Middle frontal gyrus (tissue), 1 donor: ENCODE data around the gene SFRP5.
A peak's percentile ranks its signal among the peaks of the same experiment; 100 is the strongest.

Experiments
- DNase-seq: peaks from one replicate; pipeline ENCODE4 v3.0.0-alpha.2; 2015; ENCODE audit warnings: low spot score; ENCODE audit errors: extremely low spot score

Gene SFRP5

DNA sequence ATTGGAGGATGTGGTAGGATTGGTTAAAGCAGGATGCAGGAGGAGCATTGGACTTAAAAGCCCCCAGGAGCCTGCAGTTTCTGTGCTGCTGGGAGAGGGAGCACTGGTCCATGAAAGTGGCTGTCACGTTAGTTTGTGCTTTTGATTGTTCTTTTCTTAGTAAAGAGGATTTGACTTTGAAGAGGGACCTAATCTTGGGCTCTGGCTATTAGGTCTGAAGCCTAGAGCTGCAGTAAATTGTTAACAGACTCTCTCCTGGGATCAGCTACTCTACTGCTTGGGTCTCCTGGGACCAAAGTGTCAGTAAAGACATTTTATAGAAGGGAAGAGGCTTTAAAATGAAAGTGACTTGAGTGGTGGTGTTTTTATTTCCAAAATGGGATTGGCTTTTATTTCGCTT lies 31.2 kb downstream of the SFRP5 start:
- no peak for DNase-seq

DNA sequence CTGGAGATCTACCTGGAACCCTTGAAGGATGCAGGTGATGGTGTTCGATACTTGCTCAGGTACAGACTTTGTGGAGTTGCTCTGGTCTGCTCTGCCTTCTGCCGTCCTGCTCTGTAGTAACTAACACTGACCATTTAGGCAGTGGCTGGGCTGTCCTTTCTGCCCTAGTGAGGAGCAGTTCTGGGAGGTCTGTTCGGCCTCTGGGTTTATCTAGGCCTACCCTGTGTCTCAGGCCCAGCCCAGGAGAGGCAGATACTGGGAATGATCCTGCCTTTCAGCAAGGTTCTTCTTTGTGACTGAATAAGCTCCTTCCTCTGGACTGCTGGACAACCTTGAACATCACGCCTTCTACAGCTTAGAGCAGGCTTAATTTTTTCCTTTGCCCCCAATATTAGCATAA lies 33.2 kb downstream of the SFRP5 start:
- DNase-seq = no peak

DNA sequence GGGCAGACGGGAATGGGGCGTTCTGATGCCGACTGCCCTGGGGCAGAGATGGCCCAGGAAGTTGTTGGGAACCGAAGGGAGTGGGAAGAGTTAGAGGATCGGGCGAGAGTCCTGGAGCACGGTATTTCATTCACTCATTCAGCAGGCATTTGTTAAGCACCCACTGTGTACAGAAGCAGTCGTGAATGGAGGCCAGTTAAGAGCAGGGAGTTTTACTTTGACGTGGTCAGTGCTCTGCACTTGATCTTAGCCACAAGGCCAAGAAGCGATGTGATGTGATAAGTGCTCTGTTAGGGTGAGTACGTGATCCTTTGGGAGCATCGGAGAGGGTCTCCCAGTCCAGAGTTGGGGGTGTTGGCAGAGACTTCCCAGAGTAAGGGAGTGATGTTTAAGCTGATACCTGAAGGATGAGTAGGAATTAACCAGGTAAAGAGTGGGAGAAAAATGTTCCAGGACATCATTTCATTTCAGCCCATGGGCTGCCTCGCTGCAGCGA lies 34.0 kb downstream of the SFRP5 start:
- no peak for DNase-seq

DNA sequence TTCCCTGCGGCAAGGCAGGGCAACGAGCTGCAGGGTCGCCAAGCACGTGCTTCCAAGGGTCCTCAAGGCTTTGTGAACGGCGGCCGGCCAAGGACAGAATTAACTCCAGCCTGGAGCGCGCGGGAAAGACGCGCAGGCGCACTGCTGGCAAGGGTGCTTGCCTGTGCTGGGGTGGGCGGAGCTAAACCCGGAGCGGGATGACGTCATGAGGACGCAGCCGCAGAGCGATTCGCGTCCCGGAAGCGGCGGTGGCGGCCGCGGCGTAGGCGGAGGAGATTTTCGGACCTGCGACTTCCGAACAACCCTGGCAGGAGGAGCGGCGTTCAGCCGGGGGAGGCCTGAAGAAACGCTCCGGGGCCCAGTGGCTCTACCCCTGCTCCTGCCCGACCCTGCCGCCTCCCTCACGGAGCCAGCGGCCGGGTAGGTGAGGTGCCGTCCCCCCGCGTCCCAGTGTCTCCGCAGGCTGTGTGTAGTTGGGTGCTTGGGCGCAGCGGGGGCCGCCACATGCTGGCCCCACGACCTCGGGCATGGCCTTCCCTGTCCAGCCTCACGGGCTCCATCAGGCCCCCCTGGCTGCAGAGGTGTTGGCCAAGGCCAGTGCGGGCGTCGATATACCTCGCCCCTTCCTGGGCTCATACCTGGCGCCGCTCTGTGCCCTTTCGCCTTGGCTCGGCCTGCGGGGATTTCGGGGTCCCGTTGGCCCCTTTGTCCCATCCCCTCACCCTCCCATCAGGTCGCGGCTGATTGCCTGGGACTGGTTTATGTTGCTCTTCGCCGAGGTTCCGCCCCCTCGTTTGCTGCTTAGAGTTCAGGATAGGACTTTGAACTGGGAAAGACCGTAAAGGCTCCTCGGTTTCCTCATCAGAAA lies 34.7 kb downstream of the SFRP5 start, which contains the start of gene ZFYVE27:
TSS of gene ZFYVE27 (plus strand) at position 227 of the 868 bp plus-strand sequence. CDS start 1,350 bp downstream, outside the sequence.
- peak; percentile 89 for DNase-seq

DNA sequence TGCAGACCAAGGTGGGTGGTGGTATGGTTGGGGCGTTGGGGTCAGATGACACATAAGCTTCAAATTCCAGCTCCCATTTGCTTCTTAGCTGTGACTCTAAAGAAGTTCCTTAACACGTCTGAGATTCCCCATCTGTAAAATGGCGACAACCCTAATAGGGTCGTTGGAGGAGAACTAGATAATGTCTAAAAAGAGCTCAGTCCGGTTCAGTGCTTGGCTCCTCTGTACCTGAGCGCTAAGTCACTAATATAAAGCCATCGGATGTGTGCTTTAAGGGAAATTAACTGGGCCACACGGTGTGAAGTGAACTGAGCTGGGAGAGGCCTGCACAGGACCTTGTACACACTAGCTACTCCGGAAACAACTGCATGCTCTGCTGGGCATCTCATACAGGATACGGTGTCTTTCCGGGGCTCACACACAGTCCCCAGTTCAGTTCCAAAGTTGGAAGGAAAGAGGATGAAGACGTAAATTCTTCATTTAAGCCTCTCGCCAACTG lies 35.3 kb downstream of the SFRP5 start:
- DNase-seq = no peak

DNA sequence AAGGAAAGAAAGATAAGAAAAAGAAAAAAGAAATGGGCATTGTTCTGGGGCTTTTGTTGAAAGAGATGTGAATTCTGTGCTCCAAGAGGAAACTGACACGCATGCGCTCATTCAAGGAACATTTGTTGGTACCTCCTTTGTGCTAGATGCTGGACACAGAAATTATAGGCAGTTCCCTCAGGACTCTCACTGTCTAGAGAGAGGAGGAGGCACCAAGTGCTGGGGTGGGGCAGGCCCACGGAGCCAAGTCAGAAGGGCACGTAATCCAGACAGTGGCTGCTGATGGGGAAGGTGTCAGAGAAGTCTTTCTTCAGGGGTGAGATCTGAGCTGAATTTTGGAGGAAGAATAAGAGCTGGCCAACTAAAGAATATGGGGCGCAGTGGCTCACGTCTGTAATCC lies 37.8 kb downstream of the SFRP5 start:
- no peak for DNase-seq

DNA sequence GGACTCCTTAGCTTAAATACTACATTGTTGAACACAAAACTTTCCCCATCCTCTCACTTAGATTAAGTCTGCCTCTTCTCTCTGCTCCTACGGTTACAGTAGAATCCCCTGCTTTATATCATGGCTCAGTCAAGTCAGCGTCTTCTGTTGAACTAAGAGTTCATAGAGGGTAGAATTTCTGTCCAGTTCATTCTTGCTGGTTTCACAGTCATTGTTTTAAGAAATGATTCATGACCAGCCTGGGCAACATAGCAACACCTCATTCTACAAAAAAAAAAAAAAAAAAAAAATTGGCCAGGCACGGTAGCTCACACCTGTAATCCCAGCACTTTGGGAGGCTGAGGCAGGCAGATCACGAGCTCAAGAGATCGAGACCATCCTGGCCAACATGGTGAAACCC lies 38.5 kb downstream of the SFRP5 start:
- DNase-seq = no peak

DNA sequence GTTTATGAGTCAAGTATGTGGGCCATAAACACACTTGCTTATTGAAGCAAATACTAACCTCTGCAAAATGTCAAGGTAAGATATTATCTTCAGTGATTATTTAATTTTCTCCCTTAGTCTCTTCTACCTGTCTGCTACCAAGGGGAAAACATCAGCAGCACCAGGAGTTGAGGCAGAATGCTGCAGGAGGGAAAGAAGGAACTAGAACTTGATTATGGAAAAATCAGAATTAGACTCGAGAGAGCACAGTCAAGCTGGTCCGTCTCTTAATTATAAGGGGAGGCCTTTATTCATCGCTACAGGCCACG lies 39.8 kb downstream of the SFRP5 start:
- DNase-seq = no peak

DNA sequence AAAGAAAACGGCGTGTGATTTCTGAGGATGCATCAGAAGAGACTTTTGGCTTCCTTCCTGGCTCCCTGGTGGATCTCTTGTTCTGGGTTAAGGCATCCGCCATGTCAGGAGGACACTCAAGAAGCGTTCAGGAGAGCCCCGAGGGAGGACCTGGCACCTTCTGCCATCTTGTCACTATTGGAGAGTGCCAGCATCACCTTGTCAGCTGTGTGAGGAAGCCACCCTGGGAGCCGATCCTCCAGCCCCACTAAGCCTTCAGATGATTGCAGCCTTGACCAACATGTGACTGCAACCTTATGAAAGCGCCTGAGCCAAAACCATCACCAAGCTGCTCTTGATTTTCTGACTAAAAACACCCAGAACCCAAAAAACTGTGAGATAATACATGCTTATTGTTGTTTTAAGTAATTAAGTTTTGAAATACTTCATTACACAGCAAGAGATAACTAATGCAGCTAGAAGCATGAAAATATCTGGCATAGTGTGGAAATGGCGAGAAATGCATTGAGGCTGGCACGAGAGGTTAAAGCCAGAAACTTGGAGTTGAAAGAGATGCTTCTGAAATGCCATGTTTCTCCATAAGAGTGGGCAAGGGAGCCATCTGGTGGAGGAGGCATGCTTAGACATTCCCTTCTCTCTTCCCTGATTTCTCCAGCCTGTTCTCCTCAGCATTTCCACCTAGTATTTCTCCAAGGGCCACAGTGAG lies 40.3 kb downstream of the SFRP5 start:
- peak; percentile 72 for DNase-seq

DNA sequence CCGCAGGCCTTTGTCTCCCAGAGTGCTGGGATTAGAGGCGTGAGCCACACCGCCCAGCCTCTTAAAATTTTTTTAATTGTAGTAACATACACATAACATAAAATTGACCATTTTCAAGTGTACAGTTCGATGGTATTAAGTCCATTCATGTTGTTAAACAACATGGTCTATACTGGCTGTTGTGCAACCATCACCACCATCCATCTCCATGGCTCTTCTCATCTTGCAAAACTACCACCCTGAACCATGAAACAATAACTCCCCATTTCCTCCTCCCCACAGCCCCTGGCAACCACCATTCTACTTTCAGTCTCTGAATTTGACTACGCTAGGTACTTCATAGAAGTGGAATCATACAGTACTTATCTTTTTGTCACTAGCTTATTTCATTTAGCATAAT lies 42.8 kb downstream of the SFRP5 start:
- DNase-seq = no peak

DNA sequence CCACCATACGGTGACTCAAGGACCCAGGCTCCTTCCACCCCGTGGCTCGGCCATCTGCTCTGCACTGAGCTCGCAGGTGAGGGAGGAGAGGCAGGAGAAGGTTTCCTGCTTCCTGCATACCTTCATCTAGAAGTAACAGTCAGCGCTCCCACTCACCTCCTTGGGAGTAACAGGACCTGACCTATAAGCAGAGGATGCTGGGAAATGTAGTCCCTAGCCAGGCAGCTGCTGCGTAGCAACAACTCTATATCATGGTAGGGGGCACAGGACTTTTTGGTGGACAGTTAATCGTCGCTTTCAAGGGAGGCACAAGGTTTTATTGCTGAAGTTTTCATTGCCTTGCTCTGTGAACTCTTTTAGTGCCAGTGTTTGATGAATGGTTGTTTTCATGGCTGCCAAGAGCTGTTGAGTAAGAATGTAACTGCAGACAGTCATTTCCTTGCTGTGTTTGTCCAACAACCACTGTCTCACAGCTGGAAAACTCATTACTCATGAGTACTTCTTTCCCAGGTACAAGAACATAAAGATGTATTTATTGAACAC lies 45.1 kb downstream of the SFRP5 start:
- DNase-seq = no peak

DNA sequence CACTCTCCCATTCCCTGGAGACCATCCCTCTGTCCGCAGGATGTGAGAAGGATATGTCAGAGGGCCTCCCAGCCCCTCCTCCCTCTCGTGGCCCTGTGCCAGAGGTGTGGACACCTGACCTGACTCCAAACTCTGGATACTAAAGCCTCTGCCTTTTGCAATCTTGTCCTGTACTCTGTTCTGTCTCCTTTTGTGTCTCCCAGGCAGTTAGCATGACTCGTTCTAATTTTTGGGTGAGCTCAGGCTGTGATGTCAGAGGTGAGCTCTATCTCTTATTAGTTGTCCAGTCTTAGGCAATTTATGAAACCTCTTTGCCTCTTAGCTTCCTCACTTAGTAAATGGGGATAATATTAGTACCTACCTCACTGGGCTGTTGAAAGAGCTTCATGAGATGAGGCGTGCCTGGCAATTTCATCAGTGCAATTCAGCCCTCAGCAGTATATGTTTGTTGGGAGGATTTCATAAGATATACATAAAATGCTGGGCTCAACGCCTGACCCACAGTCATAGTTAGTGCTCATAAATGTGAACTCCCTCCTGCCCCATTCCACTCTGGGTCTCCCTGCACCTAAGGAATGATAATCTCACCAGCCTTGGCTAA lies 47.4 kb downstream of the SFRP5 start:
- DNase-seq = no peak

DNA sequence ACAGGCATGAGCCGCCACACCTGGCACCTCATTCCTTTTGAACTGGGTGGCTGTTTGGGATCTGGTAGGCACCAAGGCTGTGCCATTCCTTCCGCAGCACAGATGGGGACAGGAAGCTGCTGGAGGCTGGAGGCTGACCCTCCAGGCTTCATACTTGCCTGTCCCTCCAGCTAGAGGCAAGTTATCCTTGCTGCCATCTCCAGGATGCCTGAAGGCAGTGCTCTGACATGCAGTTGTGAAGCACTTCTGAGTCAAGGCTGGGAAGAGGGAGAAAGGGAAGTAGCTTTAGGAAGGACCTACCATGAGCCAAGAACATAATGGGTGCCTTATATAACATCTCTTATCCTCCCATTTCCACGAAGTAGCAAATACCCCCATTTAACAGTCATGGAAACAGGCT lies 48.8 kb downstream of the SFRP5 start:
- DNase-seq = no peak

DNA sequence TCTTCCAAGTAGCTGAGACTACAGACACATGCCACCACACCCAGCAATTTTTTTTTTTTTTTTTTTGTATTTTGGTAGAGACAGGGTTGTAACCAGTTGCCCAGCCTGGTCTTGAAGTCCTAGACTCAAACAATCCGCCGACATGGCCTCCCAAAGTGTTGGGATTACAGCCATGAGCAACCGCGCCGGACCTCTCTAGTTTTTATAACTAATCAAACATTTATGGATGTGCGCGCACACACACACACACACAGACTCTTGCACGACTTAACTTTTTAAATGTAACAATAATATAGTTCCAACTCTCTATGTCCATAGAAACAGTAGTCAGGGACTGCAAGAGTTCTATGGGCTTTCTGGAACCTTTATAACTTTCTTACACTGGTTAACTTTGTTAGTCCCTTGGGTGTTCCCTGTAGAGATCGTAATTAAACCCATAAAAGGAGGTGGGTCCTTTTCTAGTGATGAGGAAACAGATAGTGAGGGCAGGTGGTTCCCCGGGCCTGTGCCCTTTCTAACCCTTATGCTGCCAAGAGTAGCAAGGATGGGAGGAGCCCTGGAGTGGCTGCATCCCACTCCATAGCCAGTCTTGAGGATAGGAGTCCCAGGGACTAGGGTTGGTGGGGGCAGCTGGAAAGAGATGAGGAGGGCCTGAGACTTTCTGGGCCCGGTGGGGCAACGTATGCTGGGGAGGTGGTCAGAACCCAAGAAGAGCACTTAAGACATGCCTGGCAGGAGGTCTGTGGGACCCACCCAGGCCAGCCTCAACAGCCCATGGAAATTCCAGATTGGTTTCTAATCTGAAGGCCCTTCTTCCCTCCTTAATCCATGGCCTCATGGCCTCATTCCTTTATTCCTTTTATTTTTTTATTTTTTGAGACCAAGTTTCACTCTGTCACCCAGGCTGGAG lies 49.7 kb downstream of the SFRP5 start:
- DNase-seq = no peak

DNA sequence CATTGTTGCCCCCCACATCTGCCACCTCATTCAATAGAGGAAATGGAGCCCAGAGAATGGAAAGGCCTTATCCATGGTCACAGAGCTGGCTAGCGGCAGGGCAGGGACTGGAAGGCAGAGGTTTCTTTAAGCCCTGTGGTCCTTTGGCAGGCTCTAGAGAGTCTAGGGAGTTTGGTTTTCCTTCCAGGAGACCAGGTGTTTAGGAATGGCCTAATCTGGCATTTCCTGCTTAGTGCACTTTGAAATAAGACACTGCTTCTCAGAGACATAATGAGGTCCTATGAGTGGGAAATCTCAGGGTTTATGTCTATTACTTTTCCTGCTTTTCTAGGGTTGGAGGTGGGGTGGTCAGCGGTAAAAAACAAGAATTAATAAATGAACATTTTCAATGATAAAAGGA lies 52.2 kb downstream of the SFRP5 start:
- DNase-seq = no peak

DNA sequence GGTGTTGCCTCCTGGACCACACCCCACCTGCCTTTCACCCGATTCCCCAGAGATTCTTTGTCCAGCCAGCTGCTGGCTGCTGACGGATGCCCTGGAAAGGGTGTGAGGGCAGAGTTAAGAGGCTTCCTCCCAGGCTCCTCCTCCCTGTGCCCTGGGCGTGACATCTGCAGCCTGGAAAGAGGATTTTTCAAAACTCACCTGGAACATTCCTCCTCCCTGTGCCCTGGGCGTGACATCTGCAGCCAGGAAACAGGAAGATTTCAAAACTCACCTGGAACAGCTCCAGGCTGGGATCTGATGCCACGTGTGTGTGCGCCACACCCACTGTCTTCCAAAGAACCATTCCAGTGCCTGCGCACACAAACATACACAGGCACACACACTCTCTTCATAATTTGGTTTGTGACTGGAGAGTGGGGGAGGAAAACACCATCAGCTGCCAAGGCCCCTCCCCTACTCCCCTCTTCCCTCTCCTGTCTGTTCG lies 53.1 kb downstream of the SFRP5 start:
- DNase-seq = no peak

DNA sequence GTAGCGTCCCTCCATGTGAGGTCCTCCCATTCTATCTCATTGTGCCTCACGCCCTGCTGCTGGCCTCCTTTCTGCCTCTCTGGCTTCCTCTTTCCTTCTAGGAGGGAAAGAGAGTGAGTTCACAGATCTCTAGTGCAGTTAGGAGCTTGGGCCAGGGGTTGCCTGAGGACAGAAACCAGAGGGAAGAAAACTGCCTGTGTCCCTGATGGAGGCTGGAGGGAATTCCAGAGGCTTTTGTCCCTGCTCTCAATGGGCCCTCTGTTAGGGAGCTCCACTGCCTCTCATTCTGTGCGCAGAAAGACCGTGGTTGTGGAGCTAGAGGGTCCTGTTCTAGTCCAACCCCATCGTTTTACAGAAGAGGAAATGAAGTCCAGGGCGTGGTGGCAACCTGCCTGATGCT lies 53.6 kb downstream of the SFRP5 start:
- DNase-seq = peak; percentile 34

DNA sequence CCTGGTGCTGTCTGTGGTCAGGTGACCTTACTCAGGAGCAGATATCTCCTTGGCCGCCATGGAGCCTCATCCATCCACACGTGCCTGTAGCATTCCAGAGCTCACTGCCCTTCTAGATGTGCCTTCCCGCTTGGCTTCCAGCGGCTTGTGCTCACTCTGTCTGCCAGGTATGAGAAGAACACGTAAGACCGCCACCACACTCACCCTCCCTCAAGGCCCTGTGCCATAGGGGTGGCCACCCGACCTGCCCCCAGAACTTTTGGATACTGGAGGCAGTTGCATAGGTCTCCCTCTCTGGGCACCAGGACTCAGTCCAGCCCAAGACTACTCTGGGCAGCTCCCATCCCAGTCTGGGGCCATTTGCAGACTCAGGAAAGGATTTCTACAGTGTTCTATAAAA lies 54.2 kb downstream of the SFRP5 start:
- no peak for DNase-seq
